ENCODE data around the gene GALC. TPM values are rescaled to one million over a fixed set of nuclear protein-coding genes. Genes with fewer than 3 reads are reported as not detected.

The GALC gene
- total RNA-seq, 1 experiment from 2014 or later: 1.0 TPM

DNA sequence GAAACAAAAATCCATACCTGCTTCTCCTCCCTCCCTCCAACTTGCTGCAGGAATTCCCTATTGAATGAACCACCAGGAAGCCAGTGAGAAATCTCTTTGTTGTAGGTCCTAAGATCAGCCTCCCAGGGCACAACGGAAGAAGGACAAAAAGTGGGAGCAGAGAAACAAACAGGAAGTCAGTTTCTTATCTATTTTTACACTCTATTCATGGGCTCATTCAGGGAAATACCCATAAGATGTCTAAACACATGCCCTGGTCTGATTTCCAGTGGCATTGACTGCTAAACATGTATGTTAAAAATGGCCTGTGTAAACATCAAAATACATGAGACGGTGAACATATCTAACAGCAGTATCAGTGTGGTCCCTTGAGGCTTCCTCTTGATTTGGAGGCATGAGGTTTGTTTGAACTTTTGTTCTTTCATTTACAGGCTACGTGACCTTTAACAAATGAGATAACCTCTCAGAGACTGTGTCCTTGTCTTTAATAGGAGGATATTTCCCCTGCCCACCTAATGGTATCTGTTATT is 30.7 kb upstream of the GALC start:
- peaks cover 31% of the 10 kb centered on the region for H3K27me3 Mint-ChIP-seq (ENCODE audit: insufficient read depth, unreplicated experiment)
- H3K36me3 Mint-ChIP-seq (ENCODE audit: insufficient read depth, unreplicated experiment): no peaks in the 10 kb centered on the region
- H3K4me3 Mint-ChIP-seq (ENCODE audit: unreplicated experiment): no peak overlapping the region
- no peak overlapping the region for H3K27ac Mint-ChIP-seq (ENCODE audit: low read depth, unreplicated experiment)
- DNase-seq (ENCODE audit: unreplicated experiment): no peak
- intact Hi-C loops (cut with micrococcal nuclease): no loop called here
- no TSS peak for BruUV-seq (replicated peaks)
- H3K4me1 Mint-ChIP-seq (ENCODE audit: insufficient read depth, unreplicated experiment): no peaks in the 10 kb centered on the region
- no peak for TF ChIP-seq CTCF (IDR thresholded peaks at IDR 0.05; ENCODE audit: unreplicated experiment)
- no peaks in the 10 kb centered on the region for H3K9me3 Mint-ChIP-seq (ENCODE audit: unreplicated experiment)
- ChIA-PET CTCF (interaction anchor here (1.7 kb wide), 1 partner anchor 9 kb away, joined by 4 read pairs; no protein-coding TSS in a partner anchor), POLR2A (no interaction called here)

- no TSS peak for BruUV-seq (replicated peaks)
- Mint-ChIP-seq H3K9me3 (ENCODE audit: unreplicated experiment) (no peaks in the 10 kb centered on the region), H3K36me3 (ENCODE audit: insufficient read depth, unreplicated experiment) (no peaks in the 10 kb centered on the region), H3K27ac (ENCODE audit: low read depth, unreplicated experiment) (no peak overlapping the region), H3K27me3 (ENCODE audit: insufficient read depth, unreplicated experiment) (peaks cover 25% of the 10 kb centered on the region), H3K4me1 (ENCODE audit: insufficient read depth, unreplicated experiment) (no peaks in the 10 kb centered on the region), H3K4me3 (ENCODE audit: unreplicated experiment) (no peak overlapping the region)
- CTCF ChIA-PET: interaction anchor here (0.5 to 2.5 kb wide), 5 partner anchors 29 to 172 kb away, joined by 3 to 16 read pairs (median 5); no protein-coding TSS in a partner anchor
- POLR2A ChIA-PET: no interaction called here
- intact Hi-C loops (cut with micrococcal nuclease): loop anchor here (10.0 kb wide), 1 partner anchor 537 kb away; the partner anchor contains the start of gene PTPN21
- no peak for TF ChIP-seq CTCF (IDR thresholded peaks at IDR 0.05; ENCODE audit: unreplicated experiment)
- DNase-seq (ENCODE audit: unreplicated experiment): no peak
These were observed 24.6 kb upstream of the GALC start for GRCh38 chr14:88017535-88017934.

DNA sequence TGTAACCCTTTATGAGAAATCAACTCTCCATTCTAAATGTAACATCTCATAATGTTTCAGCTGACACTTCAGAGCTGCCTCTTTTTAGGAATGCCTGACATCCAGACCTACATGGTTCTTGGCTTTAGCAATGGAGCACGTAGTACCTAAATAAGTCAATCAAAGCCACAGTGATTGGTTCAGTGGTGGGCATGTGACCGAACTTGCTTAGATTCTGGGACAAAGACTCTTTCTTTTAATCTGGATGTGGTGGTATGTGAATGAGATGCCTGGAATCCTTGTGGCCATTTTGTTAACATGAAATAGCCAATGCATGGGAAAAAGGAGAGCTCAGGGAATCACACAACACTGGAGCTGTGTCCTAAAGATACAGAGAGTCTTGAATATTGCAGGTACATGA is 23.8 kb upstream of the GALC start:
- TF ChIP-seq CTCF (IDR thresholded peaks at IDR 0.05; ENCODE audit: unreplicated experiment): no peak
- Mint-ChIP-seq H3K4me3 (ENCODE audit: unreplicated experiment) (no peak overlapping the region), H3K27me3 (ENCODE audit: insufficient read depth, unreplicated experiment) (peaks cover 32% of the 10 kb centered on the region), H3K36me3 (ENCODE audit: insufficient read depth, unreplicated experiment) (no peaks in the 10 kb centered on the region), H3K27ac (ENCODE audit: low read depth, unreplicated experiment) (no peak overlapping the region), H3K4me1 (ENCODE audit: insufficient read depth, unreplicated experiment) (no peaks in the 10 kb centered on the region), H3K9me3 (ENCODE audit: unreplicated experiment) (no peaks in the 10 kb centered on the region)
- no TSS peak for BruUV-seq (replicated peaks)
- intact Hi-C loops (cut with micrococcal nuclease): loop anchor here (10.0 kb wide), 1 partner anchor 538 kb away; the partner anchor contains the start of gene PTPN21
- CTCF ChIA-PET: interaction anchor here (1.3 to 2.5 kb wide), 3 partner anchors 71 to 173 kb away, joined by 5 to 16 read pairs (median 8); no protein-coding TSS in a partner anchor
- POLR2A ChIA-PET: no interaction called here
- DNase-seq (ENCODE audit: unreplicated experiment): no peak

- Mint-ChIP-seq H3K9me3 (ENCODE audit: unreplicated experiment) (no peaks in the 10 kb centered on the region), H3K36me3 (ENCODE audit: insufficient read depth, unreplicated experiment) (no peaks in the 10 kb centered on the region), H3K4me1 (ENCODE audit: insufficient read depth, unreplicated experiment) (no peaks in the 10 kb centered on the region), H3K4me3 (ENCODE audit: unreplicated experiment) (no peak overlapping the region), H3K27me3 (ENCODE audit: insufficient read depth, unreplicated experiment) (peaks cover 46% of the 10 kb centered on the region), H3K27ac (ENCODE audit: low read depth, unreplicated experiment) (no peak overlapping the region)
- no TSS peak for BruUV-seq (replicated peaks)
- DNase-seq (ENCODE audit: unreplicated experiment): peak; percentile 69
- intact Hi-C loops (cut with micrococcal nuclease): loop anchor here (1.0 to 10.0 kb wide), 3 partner anchors 154 to 541 kb away; partner anchors contain the start of gene PTPN21
- CTCF ChIA-PET: interaction anchor here (0.6 to 5.0 kb wide), 43 partner anchors 9 to 854 kb away, joined by 3 to 51 read pairs (median 3); no protein-coding TSS in a partner anchor
- peak; percentile 92 for TF ChIP-seq CTCF (IDR thresholded peaks at IDR 0.05; ENCODE audit: unreplicated experiment)
- POLR2A ChIA-PET: interaction anchor here (0.7 kb wide), 1 partner anchor 123 kb away, joined by 3 read pairs; no protein-coding TSS in a partner anchor
These were observed 20.9 kb upstream of the GALC start for GRCh38 chr14:88013750-88014349.
